Lung (tissue), 12 donors: ENCODE data around the gene L3MBTL3. TPM values are rescaled to one million over a fixed set of nuclear protein-coding genes. Genes with fewer than 3 reads are reported as not detected.

Experiments used
- ATAC-seq: fragments of 200-7000 bp; cut with Tn5 transposase; one replicate; pipeline ENCODE4 v1.9.1; 2020; ENCODE audit warnings: moderate number of reproducible peaks; ENCODE audit not compliant: insufficient read depth, low FRiP score
- DNase-seq, 3 donors: peaks; one replicate each; pipeline ENCODE4 v3.0.0-alpha.2; 2013 to 2017
- H3K27ac ChIP-seq, 2 donors: one replicate each; pipeline ENCODE4 v1.5.1; 2013; ENCODE audit warnings: mild to moderate bottlenecking in 2 of 2, moderate library complexity in 2 of 2, control low read depth in 1 of 2, inconsistent platforms in 1 of 2, low read depth in 1 of 2, low read length in 1 of 2
- H3K27me3 ChIP-seq, 3 donors: one replicate each; pipeline ENCODE4 v1.5.1; 2013; ENCODE audit warnings: low read length in 2 of 3; ENCODE audit not compliant: control insufficient read depth in 3 of 3, insufficient read depth in 3 of 3
- H3K36me3 ChIP-seq, 4 donors: one replicate each; pipeline ENCODE4 v1.5.1; 2013; ENCODE audit warnings: low read length in 4 of 4, mild to moderate bottlenecking in 1 of 4, moderate library complexity in 1 of 4; ENCODE audit not compliant: control insufficient read depth in 4 of 4, insufficient read depth in 4 of 4
- H3K4me1 ChIP-seq, 5 donors: one replicate each; pipeline ENCODE4 v1.5.1; 2013; ENCODE audit warnings: low read length in 5 of 5, mild to moderate bottlenecking in 2 of 5, moderate library complexity in 1 of 5; ENCODE audit not compliant: control insufficient read depth in 5 of 5, insufficient read depth in 5 of 5
- H3K4me3 ChIP-seq: one replicate; pipeline ENCODE4 v1.5.1; 2013; ENCODE audit warnings: mild to moderate bottlenecking, control low read depth, moderate library complexity
- H3K9ac ChIP-seq, 2 donors: one replicate each; pipeline ENCODE4 v1.5.1; 2013; ENCODE audit warnings: low read length in 2 of 2, control low read depth in 1 of 2; ENCODE audit not compliant: insufficient read depth in 1 of 2
- H3K9me3 ChIP-seq, 4 donors: one replicate each; pipeline ENCODE4 v1.5.1; 2013; ENCODE audit warnings: low read length in 3 of 4, mild to moderate bottlenecking in 1 of 4, moderate library complexity in 1 of 4; ENCODE audit not compliant: control insufficient read depth in 4 of 4, insufficient read depth in 3 of 4
- CTCF ChIP-seq: IDR thresholded peaks from 2 replicates; pipeline ENCODE4 v1.5.1; 2012; ENCODE audit warnings: mild to moderate bottlenecking; ENCODE audit errors: control extremely low read depth, extremely low read depth
- WGBS, 2 donors: extraction: QIAGEN DNeasy Blood & Tissue Kit; methylation state at CpG; one replicate each; pipeline ENCODE4 v1.1.7; 2013; 5-methylcytosine and 5-hydroxymethylcytosine counted together
- polyA plus RNA-seq, 2 donors: library from polyadenylated mRNA; stranded (reverse); fragments of 200-250 nt; gene quantifications; one replicate each; pipeline ENCODE4 v1.2.1, GENCODE V29; 2013
- total RNA-seq, 2 donors: library from RNA; depleted of rRNA in 1 of 2; stranded (reverse); fragments of >200 nt in 1 of 2; gene quantifications; one replicate each; pipeline ENCODE4 v1.2.1, GENCODE V29; 2014 to 2021
- donor health status: control.
- donor health status: control.
- donor health status: Bipolar disorder and iron deficiency.
- donor health status: healthy.
- donor health status: DM: yes; HTN: yes; CAD: no.

The L3MBTL3 gene
- total and polyA plus RNA-seq, 4 donors: 2.0 to 15.9 (median 3.7) TPM

- no peaks in the 10 kb centered on the region for H3K27me3 ChIP-seq
- H3K36me3 ChIP-seq: no peaks in the 10 kb centered on the region
- no peaks in the 10 kb centered on the region for H3K4me1 ChIP-seq
- no peak overlapping the region for H3K4me3 ChIP-seq
- no peak for DNase-seq
- 82 to 88% methylated on average over 6 of the region's 6 CpGs for WGBS, 2 donors
- H3K27ac ChIP-seq: no peak overlapping the region
- no peaks in the 10 kb centered on the region for H3K9me3 ChIP-seq
- ATAC-seq: no peak
- TF ChIP-seq CTCF: no peak
- no peak overlapping the region for H3K9ac ChIP-seq
Observed at GRCh38 chr6:130188207-130188899, 170.0 kb downstream of the L3MBTL3 start.

GRCh38 chr6:130189531-130190397, 171.4 kb downstream of the L3MBTL3 start:
- Histone ChIP-seq H3K4me1 (no peaks in the 10 kb centered on the region), H3K9me3 (no peaks in the 10 kb centered on the region), H3K27ac (no peak overlapping the region), H3K36me3 (no peaks in the 10 kb centered on the region), H3K9ac (no peak overlapping the region), H3K4me3 (no peak overlapping the region), H3K27me3 (no peaks in the 10 kb centered on the region)
- WGBS, 2 donors: 83 to 89% methylated on average over 8 of the region's 8 CpGs
- DNase-seq (peak in 2 of 3 donors; percentile 18 to 43), ATAC-seq (no peak)
- TF ChIP-seq CTCF: no peak

Other genes with a start within 250 kb of the L3MBTL3 start
- not detected for gene TMEM244, start 157.3 kb upstream of the L3MBTL3 start, total RNA-seq
- gene TMEM244, start 157.3 kb upstream of the L3MBTL3 start, polyA plus RNA-seq: not detected
- gene SAMD3, start 204.4 kb downstream of the L3MBTL3 start, total RNA-seq: 1 to 10 TPM; 2.8 to 5.9 TPM
- 1 to 10 TPM in 1 of 2 donors, under 1 TPM in 1; 0.71 to 1.2 TPM for gene SAMD3, start 204.4 kb downstream of the L3MBTL3 start, polyA plus RNA-seq